Activated T-cell treated with anti-CD3 and anti-CD28 coated beads, Interleukin-2, amount 50 U/mL, for 1 hour (primary cell): Measurements from ENCODE around the gene HAAO.

ENCODE experiments used
- DNase-seq: peaks from one replicate; pipeline ENCODE4 v3.0.0-alpha.2; 2020

Gene HAAO

GRCh38 chr2:42812899-42813479 is 20.6 kb upstream of the HAAO start:
- no peak for DNase-seq

- no peak for DNase-seq
Measured at GRCh38 chr2:42810971-42811811, 18.8 kb upstream of the HAAO start.

GRCh38 chr2:42810121-42810970 is 18.0 kb upstream of the HAAO start:
- DNase-seq, result peak; percentile 99

GRCh38 chr2:42809819-42810120 is 17.4 kb upstream of the HAAO start:
- DNase-seq, result no peak

GRCh38 chr2:42809131-42809818 is 16.9 kb upstream of the HAAO start:
- no peak for DNase-seq

GRCh38 chr2:42808301-42808700 is 15.9 kb upstream of the HAAO start:
- DNase-seq, result no peak

GRCh38 chr2:42806786-42807185 is 14.4 kb upstream of the HAAO start:
- no peak for DNase-seq

GRCh38 chr2:42804891-42805290 is 12.5 kb upstream of the HAAO start:
- DNase-seq, result no peak

- no peak for DNase-seq
Measured at GRCh38 chr2:42804338-42804737, 12.0 kb upstream of the HAAO start.

GRCh38 chr2:42802150-42802549 is 9.8 kb upstream of the HAAO start:
- no peak for DNase-seq

- no peak for DNase-seq
Measured at GRCh38 chr2:42801381-42801780, 9.0 kb upstream of the HAAO start.

- no peak for DNase-seq
Measured at GRCh38 chr2:42800981-42801380, 8.6 kb upstream of the HAAO start.

GRCh38 chr2:42800461-42800962 is 8.1 kb upstream of the HAAO start:
- DNase-seq, result no peak

GRCh38 chr2:42799881-42800280 is 7.5 kb upstream of the HAAO start:
- DNase-seq, result no peak

- DNase-seq, result no peak
Measured at GRCh38 chr2:42797281-42797680, 4.9 kb upstream of the HAAO start.

GRCh38 chr2:42796427-42797248 is 4.3 kb upstream of the HAAO start:
- DNase-seq, result no peak

- DNase-seq, result no peak
Measured at GRCh38 chr2:42795841-42796301, 3.5 kb upstream of the HAAO start.

- DNase-seq, result no peak
Measured at GRCh38 chr2:42795275-42795674, 2.9 kb upstream of the HAAO start.

GRCh38 chr2:42794271-42795046 is 2.1 kb upstream of the HAAO start:
- DNase-seq, result no peak

GRCh38 chr2:42793334-42794270 is 1.2 kb upstream of the HAAO start:
- no peak for DNase-seq
